Tibial artery (tissue), 4 donors: ENCODE measurements around the gene TGFB1I1.
"Not testable (repeated sequence)": the region's sequence is repeated elsewhere in the genome, so short reads cannot be mapped to it uniquely, and the experiment has no call there.

Experiments
- DNase-seq, 2 donors: peaks; one replicate each; pipeline ENCODE4 v3.0.0-alpha.2; 2019
- H3K27ac ChIP-seq, 2 donors: fragments of 200-600 bp; sonication (generic) in 1 of 2; 1 replicate in 1 of 2; 2 replicates in 1 of 2; pipeline ENCODE4 v1.5.1; 2018 to 2019; ENCODE audit warnings: mild to moderate bottlenecking in 1 of 2
- H3K27me3 ChIP-seq, 2 donors: fragments of 200-600 bp; sonication (generic) in 1 of 2; one replicate each; pipeline versions ENCODE4 v1.5.1 to v1.6.0; 2016 to 2019
- H3K36me3 ChIP-seq, 3 donors: fragments of 200-600 bp; sonication (generic) in 2 of 3; one replicate each; pipeline ENCODE4 v1.5.1; 2016 to 2019; ENCODE audit warnings: mild to moderate bottlenecking in 2 of 3
- H3K4me1 ChIP-seq, 4 donors: fragments of 200-600 bp; sonication (generic) in 2 of 4; 1 replicate in 3 of 4; 2 replicates in 1 of 4; pipeline ENCODE4 v1.5.1; 2016 to 2019
- H3K4me3 ChIP-seq, 2 donors: fragments of 200-600 bp; sonication (generic) in 1 of 2; 1 replicate in 1 of 2; 2 replicates in 1 of 2; pipeline ENCODE4 v1.5.1; 2018 to 2019; ENCODE audit warnings: mild to moderate bottlenecking in 2 of 2
- H3K9me3 ChIP-seq, 3 donors: fragments of 200-600 bp; sonication (generic) in 1 of 3; one replicate each; pipeline ENCODE4 v1.5.1; 2016 to 2019
- intact Hi-C: fragments of 100-400 bp; cut with DNase I; formaldehyde crosslinking; loops from one replicate; pipeline ENCODE4 v1.15.0; 2023; ENCODE audit warnings: low total_unique reads
- TF ChIP-seq, protein P1 (sequence below), 2 experiments: fragments of 200-600 bp in 1 of 2; fragments of 450-650 bp in 1 of 2; IDR thresholded peaks; one replicate each; pipeline ENCODE4 v1.5.1; 2017 to 2019; ENCODE audit warnings: antibody characterized with exemption in 2 of 2, mild to moderate bottlenecking in 1 of 2, moderate library complexity in 1 of 2

TGFB1I1 gene

GRCh38 chr16:31436221-31437045 is 35.5 kb upstream of the TGFB1I1 start:
- Histone ChIP-seq H3K27ac (no peak overlapping the region), H3K4me3 (no peak overlapping the region), H3K36me3 (peaks cover 0 to 14% (median 0%) of the 10 kb centered on the region in 3 donors), H3K9me3 (no peaks in the 10 kb centered on the region), H3K27me3 (no peaks in the 10 kb centered on the region), H3K4me1 (no peaks in the 10 kb centered on the region)
- intact Hi-C loops, result no loop called here
- TF ChIP-seq, protein P1, sequence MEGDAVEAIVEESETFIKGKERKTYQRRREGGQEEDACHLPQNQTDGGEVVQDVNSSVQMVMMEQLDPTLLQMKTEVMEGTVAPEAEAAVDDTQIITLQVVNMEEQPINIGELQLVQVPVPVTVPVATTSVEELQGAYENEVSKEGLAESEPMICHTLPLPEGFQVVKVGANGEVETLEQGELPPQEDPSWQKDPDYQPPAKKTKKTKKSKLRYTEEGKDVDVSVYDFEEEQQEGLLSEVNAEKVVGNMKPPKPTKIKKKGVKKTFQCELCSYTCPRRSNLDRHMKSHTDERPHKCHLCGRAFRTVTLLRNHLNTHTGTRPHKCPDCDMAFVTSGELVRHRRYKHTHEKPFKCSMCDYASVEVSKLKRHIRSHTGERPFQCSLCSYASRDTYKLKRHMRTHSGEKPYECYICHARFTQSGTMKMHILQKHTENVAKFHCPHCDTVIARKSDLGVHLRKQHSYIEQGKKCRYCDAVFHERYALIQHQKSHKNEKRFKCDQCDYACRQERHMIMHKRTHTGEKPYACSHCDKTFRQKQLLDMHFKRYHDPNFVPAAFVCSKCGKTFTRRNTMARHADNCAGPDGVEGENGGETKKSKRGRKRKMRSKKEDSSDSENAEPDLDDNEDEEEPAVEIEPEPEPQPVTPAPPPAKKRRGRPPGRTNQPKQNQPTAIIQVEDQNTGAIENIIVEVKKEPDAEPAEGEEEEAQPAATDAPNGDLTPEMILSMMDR (IDR thresholded peaks at IDR 0.05), result no peak
- DNase-seq, result peak in 1 of 2 donors; percentile 57

DNA sequence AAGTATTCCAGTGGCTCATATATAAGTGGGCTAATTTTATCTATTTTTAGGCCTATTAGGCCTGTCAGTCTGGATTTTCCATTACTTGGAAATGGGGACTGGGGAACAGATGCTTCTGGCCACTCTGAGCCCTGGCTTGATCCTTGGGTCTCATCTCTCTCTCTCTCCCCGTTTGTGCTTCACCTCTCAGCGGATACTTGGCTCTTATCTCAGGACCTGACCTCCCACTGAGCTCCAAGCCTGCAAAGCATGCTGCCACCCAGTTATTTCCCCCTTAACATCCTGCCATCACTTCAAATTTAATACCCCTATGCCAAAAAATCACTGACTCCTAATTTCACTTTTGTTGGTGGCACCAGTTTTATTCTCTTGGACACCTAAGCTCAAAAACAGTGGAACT is 33.5 kb upstream of the TGFB1I1 start:
- H3K4me1 ChIP-seq, result peaks cover 0 to 11% (median 3%) of the 10 kb centered on the region in 4 donors
- no peaks in the 10 kb centered on the region for H3K9me3 ChIP-seq
- intact Hi-C loops, result no loop called here
- H3K27ac ChIP-seq, result no peak overlapping the region
- no peak overlapping the region for H3K4me3 ChIP-seq
- TF ChIP-seq, protein P1 (IDR thresholded peaks at IDR 0.05), result no peak
- peaks cover 0 to 14% (median 0%) of the 10 kb centered on the region in 3 donors for H3K36me3 ChIP-seq
- no peaks in the 10 kb centered on the region for H3K27me3 ChIP-seq
- DNase-seq, result no peak

GRCh38 chr16:31439023-31439422 is 32.9 kb upstream of the TGFB1I1 start:
- intact Hi-C loops, H3K4me3 ChIP-seq, H3K9me3 ChIP-seq, H3K27ac ChIP-seq, DNase-seq, H3K27me3 ChIP-seq: not testable (repeated sequence)
- Histone ChIP-seq H3K36me3 (peaks cover 0 to 14% (median 0%) of the 10 kb centered on the region in 3 donors), H3K4me1 (peaks cover 0 to 11% (median 3%) of the 10 kb centered on the region in 4 donors)

DNA sequence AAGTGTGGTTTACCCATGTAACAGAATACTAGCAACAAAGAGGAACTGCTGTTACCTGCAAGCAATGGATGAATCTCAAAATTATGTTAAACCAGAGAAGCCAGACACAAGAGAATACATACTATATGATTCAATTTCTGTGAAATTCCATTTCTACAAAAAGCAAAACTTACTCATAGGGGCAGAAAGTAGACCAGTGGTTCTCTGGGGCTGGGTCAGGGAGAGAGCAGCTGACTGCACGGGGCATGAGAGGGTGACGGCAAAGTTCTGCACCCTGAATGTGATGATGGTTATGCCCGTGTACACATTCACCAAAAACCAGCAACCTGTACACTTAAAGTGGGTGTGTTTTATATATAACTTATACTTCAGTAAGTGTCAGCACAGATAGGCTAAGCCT is 32.4 kb upstream of the TGFB1I1 start:
- no peak overlapping the region for H3K4me3 ChIP-seq
- no peaks in the 10 kb centered on the region for H3K27me3 ChIP-seq
- TF ChIP-seq, protein P1 (IDR thresholded peaks at IDR 0.05), result no peak
- peaks cover 0 to 14% (median 0%) of the 10 kb centered on the region in 3 donors for H3K36me3 ChIP-seq
- DNase-seq, result peak in 1 of 2 donors; percentile 12
- intact Hi-C loops, result no loop called here
- no peaks in the 10 kb centered on the region for H3K9me3 ChIP-seq
- H3K4me1 ChIP-seq, result peaks cover 0 to 11% (median 3%) of the 10 kb centered on the region in 4 donors
- no peak overlapping the region for H3K27ac ChIP-seq

- Histone ChIP-seq H3K4me1 (peaks cover 0 to 11% (median 3%) of the 10 kb centered on the region in 4 donors), H3K4me3 (no peak overlapping the region), H3K36me3 (peaks cover 0 to 12% (median 0%) of the 10 kb centered on the region in 3 donors), H3K27me3 (no peaks in the 10 kb centered on the region), H3K27ac (no peak overlapping the region), H3K9me3 (no peaks in the 10 kb centered on the region)
- TF ChIP-seq, protein P1 (IDR thresholded peaks at IDR 0.05), result no peak
- intact Hi-C loops, result loop anchor here (5.0 to 10.0 kb wide), 2 partner anchors 248 to 366 kb away; partner anchors contain the start of genes ZNF646 and ZNF668
- DNase-seq, result peak in 1 of 2 donors; percentile 31
Measured at GRCh38 chr16:31440516-31441184, 31.3 kb upstream of the TGFB1I1 start.

DNA sequence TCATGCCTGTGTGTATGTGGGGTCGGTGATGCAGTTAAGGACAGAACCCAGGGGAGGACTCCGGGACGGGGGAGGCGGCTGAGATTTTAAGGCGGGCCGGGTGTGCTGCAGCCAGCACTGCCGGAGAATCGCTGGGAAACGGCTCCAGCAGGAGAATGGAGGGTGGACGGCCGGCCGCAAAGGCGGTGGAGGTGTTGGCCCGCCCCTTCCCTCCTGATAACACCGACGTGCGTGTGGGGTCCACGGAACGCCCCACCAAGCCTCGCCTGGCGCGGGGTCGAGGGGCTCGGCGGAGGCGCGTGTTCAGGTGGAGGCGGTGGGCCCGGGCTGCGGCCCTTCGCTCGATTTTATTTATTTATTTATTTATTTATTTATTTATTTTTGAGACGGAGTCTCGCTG is 30.0 kb upstream of the TGFB1I1 start:
- DNase-seq, result peak in 1 of 2 donors; percentile 67
- Histone ChIP-seq H3K9me3 (no peaks in the 10 kb centered on the region), H3K36me3 (no peaks in the 10 kb centered on the region), H3K27me3 (no peaks in the 10 kb centered on the region), H3K27ac (peak overlapping the region in 1 of 2 donors; percentile 82), H3K4me1 (peaks cover 0 to 11% (median 3%) of the 10 kb centered on the region in 4 donors), H3K4me3 (peak overlapping the region; percentile 60 to 68)
- intact Hi-C loops, result loop anchor here (5.0 to 10.0 kb wide), 2 partner anchors 250 to 367 kb away; partner anchors contain the start of genes ZNF646 and ZNF668
- TF ChIP-seq, protein P1 (IDR thresholded peaks at IDR 0.05), result no peak

- not testable (repeated sequence) for H3K36me3 ChIP-seq, H3K9me3 ChIP-seq, H3K27me3 ChIP-seq, H3K27ac ChIP-seq, H3K4me3 ChIP-seq
- peak in 1 of 2 donors; percentile 3 for DNase-seq
- H3K4me1 ChIP-seq, result peaks cover 0 to 14% (median 3%) of the 10 kb centered on the region in 4 donors
- intact Hi-C loops, result loop anchor here (10.0 kb wide), 1 partner anchor 371 kb away; the partner anchor contains the start of genes ZNF646 and ZNF668
Measured at GRCh38 chr16:31445931-31446330, 26.0 kb upstream of the TGFB1I1 start.
